T-cell (primary cell): ENCODE results near the gene ATP5F1B. TPM values are rescaled to one million over a fixed set of nuclear protein-coding genes. Genes with fewer than 3 reads are reported as not detected.

Experiments used
- ATAC-seq, 4 experiments: fragments of 200-7000 bp in 3 of 4; fragments of 150-1000 bp in 1 of 4; cut with Tn5 transposase; replicated peaks in 1 of 4; 1 replicate in 3 of 4; 2 replicates in 1 of 4; pipeline ENCODE4 v1.10.0; 2021; ENCODE audit warnings: moderate library complexity in 3 of 4, mild to moderate bottlenecking in 2 of 4, moderate number of reproducible peaks in 1 of 4
- CTCF ChIA-PET, 2 donors: fragments of 300-600 bp; sonication (Branson Sonifier 250); formaldehyde crosslinking; loops; one replicate each; lab custom pipeline; 2022; ENCODE audit warnings: antibody characterized with exemption in 2 of 2; lab: Charles Lee
- POLR2A ChIA-PET, 2 donors: fragments of 300-600 bp; sonication (Branson Sonifier 250); formaldehyde crosslinking; loops; one replicate each; lab custom pipeline; 2022; ENCODE audit warnings: antibody characterized with exemption in 2 of 2; lab: Charles Lee
- DNase-seq, 35 experiments: peaks; one replicate each; pipeline versions ENCODE4 v3.0.0 to v3.0.0-alpha.2; 2013 to 2023
- H3K27ac ChIP-seq: one replicate; pipeline ENCODE4 v1.5.1; 2013; ENCODE audit warnings: low read length
- H3K27me3 ChIP-seq, 2 experiments: replicated peaks in 1 of 2; 1 replicate in 1 of 2; 2 replicates in 1 of 2; pipeline versions ENCODE4 v1.6.1 to v1.7.0; 2013; ENCODE audit warnings: low read length in 1 of 2, mixed read lengths in 1 of 2; ENCODE audit not compliant: control insufficient read depth in 2 of 2, insufficient read depth in 2 of 2; ENCODE audit errors: extremely low read depth in 1 of 2
- H3K36me3 ChIP-seq, 2 donors: 1 replicate in 1 of 2; 2 replicates in 1 of 2; pipeline versions ENCODE4 v1.6.1 to v1.7.0; 2013; ENCODE audit warnings: low read length in 1 of 2; ENCODE audit not compliant: control insufficient read depth in 2 of 2, insufficient read depth in 1 of 2; ENCODE audit errors: extremely low read depth in 1 of 2
- H3K4me1 ChIP-seq, 2 experiments: 1 replicate in 1 of 2; 2 replicates in 1 of 2; pipeline versions ENCODE4 v1.6.1 to v1.7.0; 2013; ENCODE audit warnings: low read length in 2 of 2, mixed read lengths in 1 of 2; ENCODE audit not compliant: insufficient read depth in 2 of 2, control insufficient read depth in 1 of 2; ENCODE audit errors: extremely low read depth in 1 of 2
- H3K4me3 ChIP-seq, 2 donors: 1 replicate in 1 of 2; 2 replicates in 1 of 2; pipeline versions ENCODE4 v1.5.1 to v1.7.0; 2013; ENCODE audit warnings: mild to moderate bottlenecking in 2 of 2, low read length in 1 of 2, moderate library complexity in 1 of 2; ENCODE audit not compliant: control insufficient read depth in 1 of 2; ENCODE audit errors: extremely low read depth in 1 of 2
- H3K9me3 ChIP-seq: 2 replicates; pipeline ENCODE4 v1.7.0; 2013
- H3K27ac Mint-ChIP-seq, 2 donors: one replicate each; pipeline ENCODE4 v1.8.0; 2020 to 2021; ENCODE audit warnings: mild to moderate bottlenecking in 2 of 2, mixed read lengths in 2 of 2
- H3K27me3 Mint-ChIP-seq, 2 donors: one replicate each; pipeline ENCODE4 v1.8.0; 2021 to 2022; ENCODE audit warnings: mixed read lengths in 2 of 2
- H3K36me3 Mint-ChIP-seq: one replicate; pipeline ENCODE4 v1.8.0; 2021; ENCODE audit warnings: mixed read lengths
- H3K4me1 Mint-ChIP-seq, 3 donors: one replicate each; pipeline ENCODE4 v1.8.0; 2020 to 2022; ENCODE audit warnings: mixed read lengths in 3 of 3, mild to moderate bottlenecking in 1 of 3
- H3K4me3 Mint-ChIP-seq, 3 donors: one replicate each; pipeline ENCODE4 v1.8.0; 2020 to 2022; ENCODE audit warnings: mild to moderate bottlenecking in 3 of 3, mixed read lengths in 3 of 3, moderate library complexity in 3 of 3
- H3K9me3 Mint-ChIP-seq, 3 donors: one replicate each; pipeline ENCODE4 v1.8.0; 2020 to 2022; ENCODE audit warnings: mixed read lengths in 3 of 3
- WGBS: methylation state at CpG from one replicate; pipeline ENCODE4 v1.1.5; 2013; ENCODE audit warnings: missing lambda C conversion rate; ENCODE audit not compliant: insufficient coverage; 5-methylcytosine and 5-hydroxymethylcytosine counted together
- total RNA-seq, 35 experiments: library from RNA in 6 of 35; stranded (reverse) in 6 of 35; fragments of 120-200 nt in 1 of 35; gene quantifications; one replicate each; pipeline versions ENCODE4 v1.2.1 to v1.2.4 and lab custom pipeline; 2013 to 2026

ATP5F1B gene
- total RNA-seq, 5 donors from 2014 or later (not counting 1 experiment from before 2014, with no cell fraction given), result 252 to 290 (median 283) TPM

- peaks cover 9% of the 10 kb centered on the region for H3K36me3 Mint-ChIP-seq
- ATAC-seq (no peak), DNase-seq (peak in 1 of 35 experiments; percentile 29)
- no peaks in the 10 kb centered on the region for H3K27me3 Mint-ChIP-seq
- POLR2A ChIA-PET, result interaction anchor here (0.6 to 1.4 kb wide), 14 partner anchors 10 to 427 kb away, joined by 3 to 8 read pairs (median 4); partner anchors contain the start of gene NACA (in 1 of the 2)
- WGBS, result 4% methylated on average over 3 of the region's 8 CpGs
- Histone ChIP-seq H3K9me3 (no peaks in the 10 kb centered on the region), H3K4me3 (peak overlapping the region; percentile 67 to 75), H3K4me1 (peaks cover 13 to 73% of the 10 kb centered on the region in 2 experiments), H3K36me3 (peaks cover 2 to 9% of the 10 kb centered on the region in 2 donors), H3K27ac (peak overlapping the region; percentile 91), H3K27me3 (no peaks in the 10 kb centered on the region)
- CTCF ChIA-PET, result interaction anchor here (0.7 to 1.7 kb wide), 11 partner anchors 8 to 1161 kb away, joined by 3 to 10 read pairs (median 4); partner anchors contain the start of genes ATP5F1B (in 1 of the 2), NACA (in 1 of the 2) and RBMS2 (in 1 of the 2)
- peak overlapping the region; percentile 98 to 100 for H3K27ac Mint-ChIP-seq
- peak overlapping the region; percentile 99 for H3K4me3 Mint-ChIP-seq
- no peaks in the 10 kb centered on the region for H3K9me3 Mint-ChIP-seq
- peaks cover 48 to 64% (median 62%) of the 10 kb centered on the region in 3 donors for H3K4me1 Mint-ChIP-seq
These were observed 39.1 kb upstream of the ATP5F1B start for GRCh38 chr12:56684745-56685359.

GRCh38 chr12:56682323-56682722 lies 36.5 kb upstream of the ATP5F1B start:
- Mint-ChIP-seq H3K27ac (peak overlapping the region; percentile 52 to 76), H3K36me3 (peaks cover 17% of the 10 kb centered on the region), H3K4me3 (peak overlapping the region; percentile 52 to 99 (median 58)), H3K27me3 (no peaks in the 10 kb centered on the region), H3K4me1 (peaks cover 63 to 77% (median 69%) of the 10 kb centered on the region in 3 donors), H3K9me3 (no peaks in the 10 kb centered on the region)
- Histone ChIP-seq H3K36me3 (peaks cover 2 to 13% of the 10 kb centered on the region in 2 donors), H3K27me3 (no peaks in the 10 kb centered on the region), H3K9me3 (no peaks in the 10 kb centered on the region), H3K4me1 (peaks cover 9 to 74% of the 10 kb centered on the region in 2 experiments), H3K4me3 (no peak overlapping the region), H3K27ac (peak overlapping the region; percentile 91)
- 93% methylated on average over 2 of the region's 6 CpGs for WGBS
- ChIA-PET POLR2A (interaction anchor here (0.6 to 0.7 kb wide), 3 partner anchors 61 to 63 kb away, joined by 3 to 9 read pairs (median 4); no protein-coding TSS in a partner anchor), CTCF (interaction anchor here in 1 of 2 donors (0.9 kb wide), 1 partner anchor 46 kb away, joined by 3 read pairs; no protein-coding TSS in a partner anchor)
- ATAC-seq, result no peak
- no peak for DNase-seq

- DNase-seq, result no peak
- ChIA-PET POLR2A (interaction anchor here (0.6 to 0.7 kb wide), 6 partner anchors 7 to 706 kb away, joined by 3 to 13 read pairs (median 4); partner anchors contain the start of genes PTGES3 (in 1 of the 2) and RAB5B (in 1 of the 2)), CTCF (interaction anchor here in 1 of 2 donors (0.5 kb wide), 2 partner anchors 10 to 52 kb away, joined by 3 to 5 read pairs; no protein-coding TSS in a partner anchor)
- 100% methylated on average over 2 of the region's 13 CpGs for WGBS
- H3K27me3 ChIP-seq, result no peaks in the 10 kb centered on the region
- H3K27ac ChIP-seq, result peak overlapping the region; percentile 23
- H3K9me3 Mint-ChIP-seq, result no peaks in the 10 kb centered on the region
- no peak overlapping the region for H3K4me3 ChIP-seq
- no peaks in the 10 kb centered on the region for H3K27me3 Mint-ChIP-seq
- no peak for ATAC-seq
- H3K4me1 Mint-ChIP-seq, result peaks cover 61 to 83% (median 81%) of the 10 kb centered on the region in 3 donors
- peaks cover 15 to 74% of the 10 kb centered on the region in 2 experiments for H3K4me1 ChIP-seq
- H3K27ac Mint-ChIP-seq, result peak overlapping the region; percentile 11 to 63
- H3K36me3 ChIP-seq, result peaks cover 2 to 13% of the 10 kb centered on the region in 2 donors
- H3K36me3 Mint-ChIP-seq, result peaks cover 22% of the 10 kb centered on the region
- H3K4me3 Mint-ChIP-seq, result peak overlapping the region in 2 of 3 donors; percentile 31 to 46
- H3K9me3 ChIP-seq, result no peaks in the 10 kb centered on the region
These were observed 34.2 kb upstream of the ATP5F1B start for GRCh38 chr12:56679883-56680575.

GRCh38 chr12:56678852-56679251 lies 33.1 kb upstream of the ATP5F1B start:
- peak overlapping the region; percentile 36 to 55 for H3K27ac Mint-ChIP-seq
- DNase-seq (no peak), ATAC-seq (no peak)
- 100% methylated on average over 2 of the region's 2 CpGs for WGBS
- peaks cover 14% of the 10 kb centered on the region for H3K36me3 Mint-ChIP-seq
- ChIA-PET CTCF (interaction anchor here (0.5 to 0.7 kb wide), 3 partner anchors 23 to 63 kb away, joined by 3 to 5 read pairs (median 3); no protein-coding TSS in a partner anchor), POLR2A (no interaction called here)
- Histone ChIP-seq H3K4me3 (no peak overlapping the region), H3K9me3 (no peaks in the 10 kb centered on the region), H3K36me3 (peaks cover 2 to 16% of the 10 kb centered on the region in 2 donors), H3K27ac (no peak overlapping the region), H3K27me3 (no peaks in the 10 kb centered on the region), H3K4me1 (peaks cover 5 to 70% of the 10 kb centered on the region in 2 experiments)
- peak overlapping the region in 1 of 3 donors; percentile 46 for H3K4me3 Mint-ChIP-seq
- H3K9me3 Mint-ChIP-seq, result no peaks in the 10 kb centered on the region
- H3K27me3 Mint-ChIP-seq, result no peaks in the 10 kb centered on the region
- H3K4me1 Mint-ChIP-seq, result peaks cover 54 to 78% (median 77%) of the 10 kb centered on the region in 3 donors

GRCh38 chr12:56677680-56678079 lies 31.9 kb upstream of the ATP5F1B start:
- H3K9me3 Mint-ChIP-seq, result no peaks in the 10 kb centered on the region
- POLR2A ChIA-PET, result interaction anchor here (0.6 kb wide), 3 partner anchors 16 to 433 kb away, joined by 3 read pairs; partner anchors contain the start of gene STAT6 (in 1 of the 2)
- H3K36me3 Mint-ChIP-seq, result peaks cover 17% of the 10 kb centered on the region
- DNase-seq, result no peak
- peak overlapping the region; percentile 24 for H3K27ac ChIP-seq
- peaks cover 0 to 17% of the 10 kb centered on the region in 2 donors for H3K36me3 ChIP-seq
- H3K27me3 ChIP-seq, result no peaks in the 10 kb centered on the region
- H3K4me3 Mint-ChIP-seq, result peak overlapping the region in 1 of 3 donors; percentile 53
- peaks cover 9 to 66% of the 10 kb centered on the region in 2 experiments for H3K4me1 ChIP-seq
- H3K27me3 Mint-ChIP-seq, result no peaks in the 10 kb centered on the region
- no peak overlapping the region for H3K4me3 ChIP-seq
- no peaks in the 10 kb centered on the region for H3K9me3 ChIP-seq
- no CpG with 5 or more reads among the region's 1 CpG for WGBS
- CTCF ChIA-PET, result interaction anchor here in 1 of 2 donors (0.7 to 1.0 kb wide), 3 partner anchors 14 to 500 kb away, joined by 5 to 7 read pairs (median 6); no protein-coding TSS in a partner anchor
- H3K4me1 Mint-ChIP-seq, result peaks cover 58 to 80% (median 79%) of the 10 kb centered on the region in 3 donors
- peak in 1 of 4 experiments; percentile 7 for ATAC-seq
- H3K27ac Mint-ChIP-seq, result peak overlapping the region; percentile 20 to 54
